Activated T-helper 1 cell treated with anti-CD3 and anti-CD28 coated beads, Interleukin-2, amount 50 U/mL, for 16 hours (primary cell): Measurements from ENCODE around the gene CCDC69.
"Not testable (repeated sequence)": the region's sequence is repeated elsewhere in the genome, so short reads cannot be mapped to it uniquely, and the experiment has no call there.

ENCODE experiments used
- DNase-seq, 2 donors: peaks; one replicate each; pipeline ENCODE4 v3.0.0-alpha.2; 2020; ENCODE audit warnings: low read depth in 1 of 2, low spot score in 1 of 2

Gene CCDC69

DNA sequence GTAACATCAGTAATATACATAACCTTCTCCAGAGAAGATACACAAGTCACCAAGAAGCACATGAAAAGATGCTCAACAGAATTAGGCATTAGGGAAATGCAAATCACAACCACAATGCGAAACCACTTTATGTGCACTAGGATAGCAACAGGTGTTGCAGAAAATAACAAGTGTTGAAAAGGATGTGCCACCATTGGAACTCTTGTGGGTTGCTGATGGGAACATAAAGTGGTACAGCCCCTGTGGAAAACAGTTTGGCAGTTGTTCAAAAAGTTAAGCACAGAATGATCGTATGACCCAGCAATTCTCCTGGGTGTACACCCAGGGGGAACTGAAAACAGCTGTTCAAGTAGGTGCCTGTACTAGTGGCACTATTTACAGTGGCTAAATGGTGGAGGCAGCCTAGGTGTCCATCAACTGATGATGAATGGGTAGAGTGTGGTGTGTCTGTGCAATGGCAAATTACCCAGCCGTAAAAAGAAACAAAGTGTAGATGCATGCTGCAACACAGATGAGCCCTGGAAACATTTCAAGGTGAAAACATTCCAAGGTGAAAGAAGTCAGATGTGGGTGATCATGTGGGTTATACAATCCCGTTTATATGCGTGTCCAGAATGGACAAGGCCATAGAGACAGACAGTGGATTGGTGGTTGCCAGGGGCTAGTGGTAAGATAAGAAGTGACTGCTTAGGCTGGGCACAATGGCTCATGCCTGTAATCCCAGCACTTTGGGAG lies 27.2 kb downstream of the CCDC69 start:
- DNase-seq: no peak

DNA sequence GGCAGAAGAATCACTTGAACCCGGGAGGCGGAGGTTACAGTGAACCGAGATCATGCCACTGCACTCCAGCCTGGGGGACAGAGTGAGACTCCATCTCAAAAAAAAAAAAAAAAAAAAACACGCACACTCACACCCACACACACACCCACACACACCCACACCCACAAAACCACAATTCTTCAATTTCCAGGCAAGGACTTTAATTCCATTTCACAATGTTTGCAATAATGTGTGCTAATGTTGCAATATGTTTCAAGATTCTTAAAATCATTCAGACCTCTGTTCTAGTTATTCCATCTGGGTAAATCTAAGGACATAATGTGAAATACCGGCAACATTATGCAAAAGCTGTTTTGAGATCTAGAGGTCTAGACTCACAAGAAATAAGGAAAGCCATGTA lies 28.3 kb downstream of the CCDC69 start:
- DNase-seq: no peak

DNA sequence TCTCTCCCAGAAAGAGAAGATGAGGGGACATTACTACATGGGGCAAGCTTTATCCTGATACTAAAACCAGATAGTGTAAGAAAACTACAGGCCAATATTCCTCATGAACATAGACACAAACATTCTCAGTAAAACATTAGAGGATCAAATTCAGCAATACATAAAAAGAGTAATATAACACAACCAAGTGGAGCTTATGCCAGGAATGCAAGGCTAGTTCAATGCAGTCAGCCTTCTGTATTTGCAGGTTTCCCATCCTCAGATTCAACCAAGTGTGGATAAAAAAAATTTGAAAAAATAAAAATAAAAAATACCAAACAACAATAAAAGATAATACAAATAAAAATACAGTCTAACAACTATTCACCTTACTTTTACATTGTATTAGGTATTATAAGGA lies 31.3 kb downstream of the CCDC69 start:
- DNase-seq: no peak

DNA sequence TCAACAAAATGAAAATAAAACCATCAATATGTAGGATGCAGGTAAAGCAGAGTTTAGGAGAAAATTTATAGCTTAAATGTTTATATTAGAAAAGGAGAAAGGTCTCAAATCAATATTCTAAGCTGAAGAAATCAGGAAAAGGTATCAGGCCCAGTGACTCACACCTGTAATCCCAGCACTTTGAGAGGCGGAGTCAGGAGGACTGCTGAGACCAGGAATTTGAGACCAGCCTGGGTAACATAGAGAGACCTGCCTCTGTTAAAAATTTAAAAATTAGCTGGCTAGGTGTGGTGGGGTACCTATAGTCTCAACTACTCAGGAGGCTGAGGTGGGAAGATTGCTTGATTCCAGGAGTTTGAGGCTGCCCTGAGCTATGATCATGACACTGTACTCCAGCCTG lies 32.2 kb downstream of the CCDC69 start:
- no peak for DNase-seq

DNA sequence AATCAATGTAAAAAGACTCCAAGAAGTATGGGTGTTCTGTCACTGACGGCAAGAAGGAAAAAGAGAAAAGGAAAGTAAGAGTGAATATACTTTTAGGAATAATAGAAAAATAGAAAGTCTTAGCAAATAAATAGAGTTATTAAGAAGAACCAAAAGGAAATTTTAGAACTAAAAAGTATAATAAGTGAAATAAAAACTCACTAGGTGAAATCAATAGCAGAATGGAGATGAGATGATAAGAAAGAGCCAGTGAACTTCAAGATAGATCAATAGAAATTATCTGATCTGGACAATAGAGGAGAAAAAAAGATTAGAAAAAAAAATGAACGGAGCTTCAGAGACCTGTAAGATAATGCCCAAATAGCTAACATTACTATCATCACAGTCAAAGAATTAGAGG lies 34.7 kb downstream of the CCDC69 start:
- no peak for DNase-seq

DNA sequence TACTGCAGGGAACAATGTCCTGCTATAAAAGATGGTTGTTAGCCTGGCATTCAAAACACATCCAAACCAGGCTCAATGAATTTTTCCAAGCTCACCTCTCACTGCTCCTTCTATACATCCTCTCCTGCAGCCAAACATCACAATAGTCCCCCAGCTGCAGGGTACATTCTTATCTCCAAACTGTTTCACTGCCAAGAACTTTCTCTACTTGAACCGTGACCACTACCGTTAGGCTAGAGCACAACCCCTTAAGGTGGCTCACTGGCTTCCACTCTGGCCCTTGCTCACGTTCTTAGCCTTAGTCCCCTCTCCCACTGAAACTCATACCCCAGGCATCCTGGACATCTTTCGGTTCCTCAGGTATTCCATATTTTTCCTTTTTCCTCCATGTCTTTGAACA lies 37.4 kb downstream of the CCDC69 start:
- no peak for DNase-seq

DNA sequence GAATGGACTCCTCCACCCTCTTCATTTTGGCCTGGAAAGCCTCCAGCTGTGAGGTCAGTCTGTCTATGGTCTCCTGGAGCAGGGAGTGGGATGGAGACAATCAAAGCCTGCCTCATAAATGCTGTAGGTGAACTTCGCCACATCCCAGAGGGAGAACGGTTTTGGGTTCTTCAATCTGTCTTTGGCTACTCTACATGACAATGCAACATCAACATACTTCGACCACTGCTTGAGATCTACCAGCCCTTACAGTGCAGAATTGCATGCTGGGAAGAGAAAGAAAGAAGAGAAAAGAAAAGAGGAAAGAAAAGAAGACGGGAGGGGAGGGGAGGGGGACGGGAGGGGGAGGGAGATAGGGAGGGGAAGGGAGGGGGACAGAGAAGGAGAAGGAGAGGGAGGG lies 37.8 kb downstream of the CCDC69 start:
- DNase-seq: no peak

DNA sequence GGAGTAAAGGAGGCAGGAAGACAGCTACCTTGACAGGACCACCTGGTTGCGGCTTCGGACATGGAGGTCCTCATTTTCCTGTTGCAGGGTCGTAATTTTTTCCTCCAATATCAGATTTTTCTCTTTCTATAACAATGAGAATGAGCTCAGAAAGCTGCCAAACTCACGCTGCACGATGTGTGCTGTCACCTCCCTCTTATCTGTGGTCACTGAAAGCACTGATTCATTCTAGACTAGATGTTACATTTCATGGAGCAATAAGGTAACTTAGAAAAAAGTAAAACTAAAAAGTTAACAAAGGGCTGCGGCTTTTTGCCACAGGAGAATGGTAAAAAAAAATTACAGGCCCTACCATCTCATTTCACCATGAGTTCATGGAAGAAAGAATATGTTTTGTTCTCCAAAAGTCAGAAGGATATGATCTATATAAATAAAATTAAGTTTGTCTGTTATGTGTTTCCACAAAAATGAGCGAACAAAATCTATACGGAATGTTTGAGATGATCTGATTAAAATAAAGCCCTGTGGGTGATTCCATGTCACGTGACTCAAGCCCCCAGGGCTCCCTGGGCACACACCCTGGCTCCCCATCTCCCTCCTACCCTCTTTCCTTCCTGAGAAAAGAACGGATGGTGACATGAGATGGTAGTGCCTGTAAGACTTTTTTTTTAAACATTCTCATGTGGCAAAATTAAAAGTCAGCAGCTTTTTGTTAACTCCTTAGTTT lies 39.4 kb downstream of the CCDC69 start:
- no peak for DNase-seq

DNA sequence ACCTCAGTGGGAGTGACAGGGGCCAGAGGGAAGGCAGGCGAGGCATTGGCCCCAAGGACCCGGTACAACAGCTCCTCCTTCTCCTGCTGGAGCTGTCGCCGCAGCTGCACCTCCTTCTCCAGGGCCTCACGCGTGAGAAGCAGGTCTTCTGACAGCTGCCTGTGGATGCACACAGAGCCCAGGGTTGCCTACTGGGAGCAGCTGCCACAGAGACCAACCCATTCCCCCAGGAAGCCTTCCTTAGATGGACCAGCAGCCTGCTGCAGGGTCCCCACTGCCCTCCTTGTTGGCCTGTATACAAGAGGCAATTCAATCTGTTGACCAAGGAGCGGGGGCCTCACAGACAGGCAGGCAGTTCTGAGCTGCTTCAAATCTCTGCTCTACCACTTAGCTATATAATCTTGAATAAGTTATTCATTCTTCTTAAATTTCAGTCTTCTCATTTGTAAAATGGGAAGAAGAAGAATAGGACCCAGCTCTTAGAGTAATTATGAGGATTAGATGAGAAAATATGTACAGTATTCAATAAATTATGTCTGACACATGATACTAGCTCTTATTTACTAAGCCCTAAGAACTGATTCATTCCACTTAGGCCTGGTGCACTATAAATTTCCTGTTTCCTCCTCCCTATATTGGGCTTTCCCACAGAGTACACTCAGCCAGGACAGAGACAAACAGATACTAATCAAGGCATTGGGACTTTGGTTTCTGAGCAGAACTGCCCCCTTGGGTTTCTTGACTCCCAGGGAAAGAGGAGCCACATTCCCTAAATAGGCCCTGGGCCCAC lies 40.2 kb downstream of the CCDC69 start:
- no peak for DNase-seq

DNA sequence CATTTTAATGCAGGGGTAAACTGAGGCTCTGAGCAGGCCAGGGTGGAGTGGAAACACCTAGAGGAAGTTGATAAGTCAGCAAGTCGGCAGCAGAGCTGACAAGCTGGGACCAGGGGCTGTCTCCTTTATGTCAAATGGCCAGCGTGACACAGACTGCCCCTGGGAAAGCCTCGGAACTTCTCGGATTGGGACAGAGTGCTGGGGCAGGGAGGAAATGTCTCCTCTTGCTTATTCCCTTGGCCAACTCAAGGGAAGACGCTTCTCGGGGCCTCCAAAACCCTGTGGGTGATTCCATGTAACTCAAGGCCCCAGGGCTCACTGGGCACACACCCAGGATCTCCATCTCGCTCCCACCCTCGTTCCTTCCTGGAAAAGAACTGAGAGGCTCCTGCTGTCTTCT lies 40.9 kb downstream of the CCDC69 start:
- DNase-seq: no peak

DNA sequence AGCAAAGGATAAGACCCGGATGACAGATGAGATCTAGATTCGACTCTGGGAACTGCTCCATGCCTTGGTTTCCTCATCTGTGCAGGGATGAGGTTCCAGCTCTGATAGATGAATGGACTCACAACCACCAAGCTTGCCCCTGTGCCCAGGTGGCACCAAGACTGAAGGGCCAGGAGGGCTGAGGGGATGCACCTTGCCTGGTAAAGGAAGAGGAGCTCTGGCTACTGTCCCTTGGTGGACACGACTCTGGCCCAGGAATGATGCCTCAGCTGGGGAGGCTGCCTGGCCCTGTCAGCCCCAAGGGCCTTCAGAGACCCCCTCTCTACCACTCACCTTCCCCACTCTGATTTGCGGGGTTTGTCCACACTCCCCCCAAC lies 41.4 kb downstream of the CCDC69 start:
- DNase-seq: no peak

DNA sequence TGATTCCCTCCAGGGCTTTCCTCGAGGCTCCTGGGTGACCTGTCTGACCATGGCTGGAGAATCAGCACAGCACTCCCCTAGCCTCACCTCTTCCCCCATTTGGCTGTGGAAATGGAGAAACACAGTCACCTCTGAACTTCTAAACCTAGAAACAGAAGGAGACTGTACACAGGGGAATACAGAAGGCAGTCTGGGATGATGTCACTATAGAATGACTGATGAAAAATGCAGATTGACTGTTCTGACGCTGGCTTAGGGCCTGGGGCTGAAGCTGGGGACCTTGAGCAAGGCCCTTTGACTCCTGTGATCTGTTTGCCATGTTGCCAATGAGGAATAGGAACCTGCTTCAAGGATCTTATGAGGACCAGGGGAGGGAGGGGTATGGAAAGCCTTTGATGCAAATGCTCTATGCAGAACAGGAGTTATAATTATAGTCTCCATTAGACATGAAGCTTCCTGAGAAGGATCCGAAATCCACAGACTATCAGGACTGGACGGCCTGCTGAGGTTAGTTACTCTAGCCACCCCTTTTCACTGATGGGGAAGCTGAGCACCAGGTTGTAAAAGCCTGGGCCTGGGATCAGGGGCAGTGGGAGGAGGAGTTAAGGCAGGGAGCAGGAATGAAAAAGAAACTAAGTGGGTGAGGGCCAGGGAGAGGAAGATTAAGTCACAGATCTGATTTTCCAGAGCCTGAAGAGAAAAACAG lies 41.9 kb downstream of the CCDC69 start:
- DNase-seq: no peak

DNA sequence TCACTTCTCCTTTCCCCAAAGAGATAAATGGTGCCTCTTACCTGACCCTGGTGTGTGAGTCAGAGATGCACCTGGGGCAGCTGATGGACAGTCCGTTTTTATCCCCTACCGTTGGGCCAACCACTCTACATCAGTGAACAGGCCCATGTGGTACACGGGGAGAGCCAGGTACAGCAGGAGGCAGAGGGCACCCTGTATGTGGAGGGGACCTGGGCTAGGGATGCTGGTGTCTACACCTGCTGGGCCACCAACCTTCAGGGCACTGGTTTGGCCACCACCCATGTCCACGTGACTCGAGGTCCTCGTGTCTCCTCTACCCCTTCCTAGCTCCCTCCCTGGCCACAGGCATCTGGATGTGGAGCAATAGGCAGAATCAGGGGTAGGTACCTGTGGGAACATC lies 43.6 kb downstream of the CCDC69 start:
- no peak for DNase-seq

DNA sequence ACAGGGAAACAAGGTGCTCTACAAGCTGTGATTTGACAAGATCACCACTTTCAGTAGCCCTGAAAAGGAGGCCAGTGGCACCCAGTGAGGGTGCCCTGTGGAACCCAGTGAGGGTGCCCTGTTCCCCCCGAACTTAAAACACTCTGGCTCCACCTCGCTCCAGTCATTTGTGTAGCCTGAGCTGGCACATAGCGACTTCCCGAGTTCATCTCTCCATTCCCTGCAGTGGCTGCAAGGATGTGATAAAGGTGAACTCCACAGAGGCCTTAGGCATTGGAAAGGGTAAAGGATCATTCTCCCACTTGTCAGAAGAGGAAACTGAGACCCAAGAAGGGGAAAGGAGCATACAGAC lies 44.4 kb downstream of the CCDC69 start:
- no peak for DNase-seq

DNA sequence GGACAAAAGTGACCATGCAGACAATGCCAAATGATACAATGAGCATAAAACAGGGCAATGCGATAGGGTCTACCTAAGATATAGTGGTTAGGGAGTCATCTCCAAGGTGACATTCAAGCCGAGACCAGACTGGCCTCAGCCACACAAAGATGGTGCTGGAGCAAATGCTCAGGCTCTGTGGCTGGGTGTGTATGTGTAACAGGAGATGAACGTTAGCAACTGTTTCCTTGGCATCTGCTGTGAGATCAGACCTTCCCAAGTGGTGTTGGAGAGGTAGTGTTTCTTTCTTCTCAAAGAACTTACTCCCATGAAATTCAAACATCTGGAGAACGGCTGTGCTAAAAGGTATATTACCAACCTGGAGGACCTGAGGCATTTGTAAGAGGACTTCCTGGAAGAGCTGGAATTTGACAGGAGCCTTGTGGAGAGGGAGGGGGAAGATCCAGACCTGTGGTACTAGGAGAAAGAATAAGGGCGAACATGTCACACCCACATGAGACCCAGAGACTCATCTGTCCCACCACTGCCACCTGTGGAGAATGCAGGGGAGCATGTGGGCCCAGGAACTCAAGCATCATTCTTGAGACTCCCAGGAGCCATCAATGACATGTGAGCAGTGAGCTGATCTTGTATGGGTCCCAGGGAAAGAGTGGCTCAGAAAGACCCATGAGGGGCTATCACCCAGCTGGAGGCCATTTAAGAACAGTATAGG lies 45.0 kb downstream of the CCDC69 start:
- DNase-seq: no peak

DNA sequence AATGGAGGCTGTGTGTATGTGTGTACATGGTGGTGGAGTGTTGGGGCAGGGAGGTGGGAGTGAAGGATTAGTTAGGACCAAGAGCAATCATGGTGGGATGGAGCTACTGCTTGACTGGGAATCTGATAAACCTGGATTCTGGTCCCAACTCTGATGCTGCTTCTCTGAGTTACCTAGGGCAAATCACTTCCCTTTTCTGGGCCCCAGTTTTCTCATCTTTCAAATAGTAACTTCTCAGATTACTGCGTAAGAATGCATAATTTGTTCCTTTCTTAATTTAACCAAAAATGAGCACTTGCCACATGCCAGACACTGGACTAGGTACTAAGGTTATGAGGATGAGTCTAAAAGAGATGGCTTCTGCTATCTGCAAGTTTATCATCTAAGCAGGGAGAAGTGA lies 45.5 kb downstream of the CCDC69 start:
- DNase-seq: no peak

DNA sequence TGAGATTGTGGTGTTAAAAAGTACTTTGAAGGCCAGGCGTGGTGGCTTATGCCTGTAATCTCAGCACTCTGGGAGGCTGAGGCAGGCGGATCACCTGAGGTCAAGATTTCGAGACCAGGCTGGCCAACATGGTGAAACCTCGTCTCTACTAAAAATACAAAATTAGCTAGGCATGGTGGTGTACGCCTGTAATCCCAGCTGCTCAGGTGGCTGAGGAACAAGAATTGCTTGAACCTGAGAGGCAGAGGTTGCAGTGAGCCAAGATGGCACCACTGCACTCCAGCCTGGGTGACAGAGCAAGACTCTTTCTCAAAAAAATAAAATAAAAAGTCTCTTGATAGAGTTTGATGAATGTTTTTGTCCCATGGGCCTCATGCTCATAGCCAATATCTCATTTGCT lies 47.6 kb downstream of the CCDC69 start:
- not testable (repeated sequence) for DNase-seq

DNA sequence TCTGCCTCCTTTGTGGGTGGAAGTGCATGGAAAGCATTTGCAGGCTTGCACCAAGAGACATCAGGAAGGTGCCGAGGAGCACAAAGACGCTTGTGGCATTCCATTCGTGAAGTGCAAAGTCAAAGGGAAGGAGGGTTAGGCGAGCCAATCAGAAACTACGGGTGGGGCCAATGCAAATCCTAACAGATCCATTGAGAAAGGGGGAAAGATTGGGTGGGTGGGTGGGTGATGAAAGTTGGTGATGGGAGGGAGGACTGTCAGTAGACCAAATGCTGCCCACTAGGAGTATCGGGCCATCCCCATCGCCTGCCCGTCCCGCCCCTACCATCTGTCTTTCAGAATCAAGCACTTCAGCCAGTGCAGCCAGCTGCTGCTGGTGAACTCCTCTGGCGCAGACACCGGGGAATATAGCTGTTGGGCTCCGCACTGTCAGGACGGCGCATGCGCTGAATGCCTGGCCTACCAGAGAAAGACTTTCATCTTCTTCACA lies 49.2 kb downstream of the CCDC69 start:
- no peak for DNase-seq

DNA sequence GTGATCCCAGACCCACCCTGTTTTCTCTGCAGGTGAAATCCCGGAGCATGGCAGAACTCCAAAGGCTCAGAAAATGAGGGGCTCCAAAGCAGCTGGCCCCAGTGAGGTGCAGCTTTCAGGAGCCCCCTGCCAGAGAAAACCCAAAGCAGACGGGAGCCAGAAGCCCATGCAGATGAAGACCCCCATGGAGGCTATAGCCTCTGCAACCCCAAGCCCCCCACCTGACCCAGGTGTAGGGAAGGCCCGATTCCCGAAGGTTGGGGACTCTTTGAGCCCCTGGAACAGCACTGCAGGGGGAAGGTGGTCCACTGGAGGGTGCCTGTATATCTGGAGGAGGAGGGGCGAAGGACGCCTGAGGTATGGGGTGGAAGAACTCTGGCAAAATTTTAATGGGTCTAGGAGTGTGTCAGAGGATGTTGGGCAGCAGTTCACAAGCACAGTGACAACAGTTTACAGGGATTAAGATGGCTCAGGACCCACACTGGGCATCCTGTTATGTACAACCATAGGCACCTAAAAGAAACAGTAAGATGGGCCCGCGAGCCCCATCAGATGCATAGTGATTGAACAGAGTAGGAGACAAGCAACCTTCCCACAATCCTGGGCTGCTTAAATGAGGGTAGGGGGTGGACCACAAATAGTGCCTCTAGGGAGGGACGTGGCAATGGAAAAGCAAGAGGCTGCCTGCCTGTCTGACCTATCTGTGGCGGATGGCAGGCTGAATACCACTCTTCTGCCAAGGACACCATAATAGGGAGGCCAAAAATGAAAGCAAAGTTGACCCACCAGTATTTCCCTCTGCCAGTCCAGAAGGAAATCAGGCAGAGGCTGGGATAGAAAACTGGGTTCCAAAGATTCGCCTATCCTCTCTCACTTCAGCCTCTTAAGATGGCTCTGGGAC lies 49.9 kb downstream of the CCDC69 start:
- DNase-seq: no peak

DNA sequence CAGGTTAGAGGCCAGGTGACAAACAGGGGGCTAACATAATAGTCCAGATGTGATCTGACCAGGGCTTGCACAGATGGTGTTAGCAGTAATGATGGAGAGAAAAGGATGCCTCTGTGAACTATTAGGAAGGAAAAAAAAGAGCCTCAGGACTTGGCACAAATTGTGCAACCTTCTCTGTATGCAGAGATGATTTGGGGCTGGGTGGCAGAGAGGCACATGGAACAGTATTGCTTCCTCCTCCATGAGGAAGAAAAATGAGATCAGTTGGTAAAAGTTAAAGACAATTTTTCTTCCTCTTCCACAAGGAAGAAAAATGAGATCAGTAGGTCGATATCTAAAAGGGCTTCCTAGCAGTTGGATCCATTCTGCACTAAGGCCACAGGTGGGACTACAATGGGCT lies 52.4 kb downstream of the CCDC69 start:
- DNase-seq: no peak
